ENCODE measurements around the gene MYORG.

MYORG gene

DNA sequence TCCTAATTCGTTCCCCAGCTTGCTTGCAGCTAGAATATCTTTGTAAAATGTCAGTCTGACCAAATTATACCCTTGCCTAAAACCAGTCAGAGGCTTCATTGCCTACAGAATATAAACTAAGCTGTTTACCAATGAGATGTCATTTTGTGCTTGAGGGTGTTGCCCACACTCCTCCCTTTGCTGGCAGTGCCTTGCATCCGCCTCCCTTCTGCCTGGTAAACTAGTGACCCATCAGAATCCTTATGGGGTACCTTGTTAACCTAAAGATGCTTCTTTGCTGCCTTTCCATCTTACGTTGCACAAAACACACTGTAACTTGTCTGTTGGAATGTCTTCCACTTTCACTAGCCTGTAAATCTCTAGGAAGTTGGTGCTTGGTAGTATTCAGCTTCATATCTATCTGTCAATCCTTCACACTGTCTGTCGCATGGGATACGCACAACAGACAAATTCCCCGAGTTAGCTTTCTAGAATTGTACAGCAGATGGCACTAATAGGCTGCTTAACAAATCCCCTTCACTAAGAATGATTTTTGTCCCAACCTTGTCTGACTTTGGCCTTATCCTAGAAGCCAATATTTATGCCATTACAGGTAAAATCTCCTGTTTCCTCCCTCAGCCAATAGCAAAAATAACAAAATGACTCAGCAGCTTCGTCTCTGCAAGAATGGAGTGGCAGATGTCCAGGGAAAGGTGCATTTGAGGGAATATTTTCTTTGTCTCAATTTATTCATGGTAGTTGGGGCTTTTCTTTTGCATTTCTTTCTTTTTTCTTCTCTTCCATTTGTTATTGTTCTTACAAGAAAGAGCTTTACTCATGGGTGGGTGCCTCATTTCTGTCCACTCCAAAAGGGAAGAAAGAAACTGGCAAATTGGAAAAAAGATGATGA is 44.4 kb downstream of the MYORG start:
- DNase-seq: peak; percentile 29

DNA sequence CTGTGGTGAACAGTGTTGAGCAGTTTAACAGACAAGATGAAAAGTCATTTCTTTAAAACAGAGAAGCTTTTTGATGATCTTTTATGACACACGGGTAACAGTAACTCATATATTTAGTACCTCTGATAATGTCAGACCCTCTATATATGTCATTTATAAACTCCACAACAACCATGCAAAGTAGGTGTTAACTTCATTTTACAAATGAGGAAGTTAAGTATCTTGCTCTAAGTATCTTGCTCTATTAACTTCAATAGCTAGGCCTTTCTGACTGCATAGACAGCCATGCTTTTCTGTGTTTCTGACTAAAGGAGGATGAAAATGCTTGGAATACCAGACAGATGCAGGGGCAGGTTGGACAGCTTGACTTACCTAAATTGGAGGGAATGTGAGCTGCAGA is 45.5 kb downstream of the MYORG start:
- no peak for DNase-seq

DNA sequence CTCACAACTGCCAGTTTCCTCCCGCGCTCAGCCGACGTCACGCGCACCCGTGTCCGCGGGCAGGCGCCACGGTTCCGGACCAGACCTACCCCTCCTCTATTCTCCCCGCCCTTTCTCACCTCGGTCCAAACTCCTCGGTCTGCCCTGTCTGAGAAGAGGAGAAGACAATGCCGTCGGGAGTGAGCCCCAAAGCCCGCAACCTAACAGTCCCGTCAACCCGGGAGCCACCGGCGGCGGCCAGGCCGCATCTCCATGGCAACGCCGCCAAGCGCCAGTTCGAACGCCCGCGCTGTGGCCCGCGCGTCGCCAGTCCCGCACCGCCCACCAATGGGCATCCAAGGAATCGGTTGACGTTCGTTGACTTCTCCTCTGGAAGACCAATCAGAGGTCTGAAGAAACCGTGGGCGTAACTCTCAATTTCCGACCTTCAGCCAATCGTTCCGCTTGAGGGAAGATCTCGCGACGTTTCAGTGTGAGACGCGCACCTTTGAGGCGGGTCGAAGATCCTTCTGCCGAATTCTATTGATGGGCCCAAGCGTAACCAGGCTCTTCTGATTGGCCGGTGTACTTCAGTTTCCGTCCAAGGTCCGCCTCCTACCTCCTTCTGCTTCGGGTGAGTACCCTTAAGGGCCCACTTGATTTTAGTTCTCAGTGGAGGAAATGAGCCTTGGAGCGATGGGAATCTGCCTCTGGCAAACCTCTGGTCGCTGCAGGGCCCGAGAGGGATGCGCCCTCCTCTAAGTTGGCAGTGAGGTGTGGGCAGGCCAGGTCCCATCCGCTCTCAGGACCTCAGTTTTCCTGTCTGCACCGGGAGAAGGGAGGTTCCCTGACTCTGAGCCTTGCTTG is 47.5 kb downstream of the MYORG start, which contains the start of the genes KIF24 and NUDT2:
TSS of gene KIF24 (minus strand) at position 282 of the 846 bp plus-strand sequence. CDS start 17,922 bp downstream, outside the sequence.
TSS of gene NUDT2 (plus strand) at position 583 of the 846 bp plus-strand sequence. CDS start 9,471 bp downstream, outside the sequence.
- peak; percentile 99 for DNase-seq

DNA sequence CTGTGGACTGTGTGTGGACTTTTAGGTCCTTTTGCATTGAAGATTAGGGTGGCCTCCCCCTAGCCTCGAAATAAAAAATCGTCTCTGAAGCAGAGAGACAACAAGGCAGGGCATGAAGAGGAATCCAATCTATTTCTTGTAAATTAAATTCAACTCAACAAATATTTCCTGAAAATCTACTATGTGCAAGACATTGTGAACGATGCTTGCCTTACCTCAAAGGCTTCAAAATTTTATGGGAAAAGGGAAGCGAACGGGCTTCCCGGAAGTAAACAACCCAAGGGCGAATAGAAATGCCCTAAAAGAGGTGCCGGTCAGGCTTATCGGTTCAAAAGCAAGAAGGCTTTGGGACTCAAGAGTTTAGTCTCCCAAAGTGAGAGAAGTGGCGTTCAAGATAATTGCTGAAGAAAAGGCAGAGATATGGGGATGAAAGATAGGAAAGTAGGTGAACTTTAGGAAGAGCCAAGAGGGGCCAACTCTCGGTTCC is 48.2 kb downstream of the MYORG start:
- DNase-seq: no peak

DNA sequence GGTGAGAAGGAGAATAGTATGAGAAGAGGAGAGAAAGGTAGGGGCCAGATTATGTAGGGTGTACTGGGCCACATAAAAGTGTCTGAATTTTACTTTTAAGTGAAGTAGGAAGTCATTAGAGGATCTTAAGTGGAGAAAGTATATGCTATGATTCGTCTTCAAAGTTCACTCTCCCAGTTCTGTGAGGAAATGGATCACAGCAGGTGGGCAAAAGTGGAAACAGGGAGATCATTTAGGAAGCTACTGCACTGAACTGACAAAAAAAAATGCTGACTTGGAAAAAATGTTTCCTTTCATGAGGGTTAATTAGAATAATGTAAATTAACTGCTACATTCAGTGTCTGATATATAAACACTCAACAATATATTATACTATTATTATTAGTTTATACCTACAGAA is 50.0 kb downstream of the MYORG start:
- no peak for DNase-seq

DNA sequence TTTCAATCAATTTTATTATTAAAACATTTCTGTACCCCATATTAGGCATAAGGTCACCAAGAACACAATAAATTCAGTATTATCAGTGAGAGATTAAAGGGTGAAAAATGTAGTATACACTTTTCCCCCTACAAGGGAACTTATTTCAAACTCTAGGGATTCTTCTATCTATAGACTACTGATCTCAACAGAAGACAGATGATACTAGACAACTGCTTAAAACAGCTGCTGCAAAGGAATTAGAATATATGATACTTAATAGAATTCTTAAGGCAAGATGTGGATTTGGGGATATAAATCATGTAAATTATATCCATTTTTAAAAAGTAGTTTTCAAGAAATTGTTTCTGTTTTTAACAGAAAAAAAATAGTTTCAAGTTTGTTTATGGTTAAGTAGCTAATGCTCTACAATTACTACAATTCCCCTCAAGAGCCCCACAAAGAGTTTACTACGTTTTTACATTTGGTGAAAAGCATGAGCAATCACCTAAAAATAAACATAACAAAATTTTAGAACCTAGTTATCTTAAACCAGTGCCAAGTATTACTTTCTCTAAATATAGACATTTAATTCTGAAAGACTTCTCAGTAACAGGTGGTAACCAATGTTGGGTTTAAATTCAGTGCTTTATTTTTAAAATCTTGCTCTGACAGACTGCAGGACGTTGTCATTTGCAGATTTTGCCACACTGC is 53.7 kb downstream of the MYORG start:
- no peak for DNase-seq

DNA sequence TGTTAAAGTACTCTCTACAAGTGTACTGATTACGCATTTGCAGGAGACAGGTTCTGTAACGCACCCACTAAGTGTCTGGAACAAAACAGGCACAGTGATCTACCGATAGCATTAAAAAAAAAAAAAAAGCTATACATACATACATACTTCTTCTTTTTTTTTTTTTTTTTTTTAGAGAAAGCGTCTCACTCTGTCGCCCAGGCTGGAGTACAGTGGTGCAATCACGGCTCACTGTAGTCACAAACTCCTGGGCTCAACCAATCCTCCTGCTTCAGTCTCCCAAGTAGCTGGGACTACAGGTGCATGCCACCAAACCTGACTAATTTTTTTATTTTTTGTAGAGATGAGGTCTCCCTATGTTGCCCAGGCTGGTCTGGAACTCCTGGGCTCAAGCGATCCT is 55.2 kb downstream of the MYORG start:
- no peak for DNase-seq

DNA sequence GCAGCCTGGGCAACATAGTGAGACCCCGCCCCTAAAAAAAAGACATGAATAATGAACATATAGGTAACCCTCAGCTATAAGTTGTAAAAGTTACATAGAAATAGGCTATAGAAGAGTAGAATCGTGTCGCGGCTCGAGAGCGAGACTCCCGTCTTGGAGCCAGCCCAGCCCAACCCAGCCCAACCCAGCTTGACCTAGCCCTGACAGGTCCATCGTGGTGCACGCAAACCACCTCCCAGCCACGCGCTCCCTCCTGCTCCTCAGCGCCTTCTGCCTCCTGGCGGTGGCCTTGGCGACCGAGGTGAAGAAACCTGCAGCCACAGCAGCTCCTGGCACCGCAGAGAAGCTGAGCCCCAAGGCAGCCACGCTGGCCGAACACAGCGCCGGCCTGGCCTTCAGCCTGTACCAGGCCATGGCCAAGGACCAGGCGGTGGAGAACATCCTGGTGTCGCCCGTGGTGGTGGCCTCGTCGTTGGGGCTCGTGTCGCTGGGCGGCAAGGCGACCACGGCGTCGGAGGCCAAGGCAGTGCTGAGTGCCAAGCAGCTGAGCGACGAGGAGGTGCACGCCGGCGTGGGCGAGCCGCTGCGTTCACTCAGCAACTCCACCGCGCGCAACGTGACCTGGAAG is 58.4 kb downstream of the MYORG start:
- DNase-seq: no peak

DNA sequence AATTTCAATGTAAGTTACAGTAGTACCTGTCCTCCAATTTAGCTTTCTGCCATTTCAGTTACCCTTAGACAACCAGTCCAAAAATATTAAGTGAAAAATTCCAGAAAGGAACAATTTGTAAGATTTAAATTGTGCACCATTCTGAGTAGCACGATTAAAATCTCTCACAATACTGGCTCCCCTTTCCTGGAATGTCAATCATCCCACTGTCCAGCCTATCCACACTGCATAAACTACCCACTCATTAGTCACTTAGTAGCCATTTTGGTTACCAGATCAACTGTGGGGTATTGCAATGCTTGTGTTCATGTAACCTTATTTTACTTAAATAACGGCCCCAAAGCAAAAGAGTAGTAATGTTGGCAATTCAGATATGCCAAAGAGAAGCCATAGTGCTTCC is 59.3 kb downstream of the MYORG start:
- DNase-seq: no peak

Data from activated CD4-positive, alpha-beta T cell treated with anti-CD3 and anti-CD28 coated beads, Interleukin-2, amount 50 U/mL, for 16 hours (primary cell).